ENCODE data around the gene SYNDIG1. TPM values are rescaled to one million over a fixed set of nuclear protein-coding genes. Genes with fewer than 3 reads are reported as not detected.

SYNDIG1 gene
- total RNA-seq, 1 experiment from 2014 or later, result not detected

DNA sequence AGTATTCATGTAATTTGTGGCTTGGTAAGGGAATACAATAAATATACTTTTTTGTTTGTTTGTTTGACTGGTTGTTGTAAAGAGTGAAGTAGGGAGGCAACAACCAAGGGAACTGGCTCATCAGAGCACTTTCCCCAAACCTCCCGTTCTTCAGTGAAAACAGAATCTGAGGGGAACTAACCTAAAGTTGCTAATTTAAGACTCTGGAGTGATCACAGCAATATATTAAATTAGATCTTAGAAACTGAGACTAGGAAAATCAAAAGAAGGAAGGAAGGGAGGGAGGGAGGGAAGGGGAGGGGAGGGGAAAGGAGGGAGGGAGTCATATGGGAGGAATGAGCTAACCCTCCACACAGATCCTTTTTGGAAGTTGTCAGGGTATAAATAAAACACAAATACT lies 144.9 kb downstream of the SYNDIG1 start:
- no peak for DNase-seq
- Histone ChIP-seq H2AFZ (ENCODE audit: low read length) (no peak overlapping the region), H3K9me3 (ENCODE audit: low read length) (no peaks in the 10 kb centered on the region), H3K27ac (ENCODE audit: low read length) (no peak overlapping the region), H3K9ac (ENCODE audit: low read length) (no peak overlapping the region), H3K9me2 (replicated peaks; ENCODE audit: low read length) (no peaks in the 10 kb centered on the region), H3K4me3 (ENCODE audit: low read length) (no peak overlapping the region), H3K27me3 (ENCODE audit: low read length) (peaks cover 94% of the 10 kb centered on the region), H3F3A (ENCODE audit: low read length, unreplicated experiment) (no peaks in the 10 kb centered on the region), H3K79me2 (ENCODE audit: low read length) (no peaks in the 10 kb centered on the region), H3K4me2 (ENCODE audit: low read length) (no peak overlapping the region), H4K20me1 (ENCODE audit: low read length) (no peaks in the 10 kb centered on the region), H3K36me3 (ENCODE audit: low read depth, low read length) (no peaks in the 10 kb centered on the region), H3K4me1 (ENCODE audit: insufficient read depth, low read length) (no peaks in the 10 kb centered on the region)
- ATAC-seq, result no peak
- ChIA-PET POLR2A (ENCODE audit: unreplicated experiment) (no interaction called here), CTCF (no interaction called here)
- intact Hi-C loops (cut with micrococcal nuclease), result no loop called here
- no TSS peak for BruUV-seq (replicated peaks)
- TF ChIP-seq, protein P1, sequence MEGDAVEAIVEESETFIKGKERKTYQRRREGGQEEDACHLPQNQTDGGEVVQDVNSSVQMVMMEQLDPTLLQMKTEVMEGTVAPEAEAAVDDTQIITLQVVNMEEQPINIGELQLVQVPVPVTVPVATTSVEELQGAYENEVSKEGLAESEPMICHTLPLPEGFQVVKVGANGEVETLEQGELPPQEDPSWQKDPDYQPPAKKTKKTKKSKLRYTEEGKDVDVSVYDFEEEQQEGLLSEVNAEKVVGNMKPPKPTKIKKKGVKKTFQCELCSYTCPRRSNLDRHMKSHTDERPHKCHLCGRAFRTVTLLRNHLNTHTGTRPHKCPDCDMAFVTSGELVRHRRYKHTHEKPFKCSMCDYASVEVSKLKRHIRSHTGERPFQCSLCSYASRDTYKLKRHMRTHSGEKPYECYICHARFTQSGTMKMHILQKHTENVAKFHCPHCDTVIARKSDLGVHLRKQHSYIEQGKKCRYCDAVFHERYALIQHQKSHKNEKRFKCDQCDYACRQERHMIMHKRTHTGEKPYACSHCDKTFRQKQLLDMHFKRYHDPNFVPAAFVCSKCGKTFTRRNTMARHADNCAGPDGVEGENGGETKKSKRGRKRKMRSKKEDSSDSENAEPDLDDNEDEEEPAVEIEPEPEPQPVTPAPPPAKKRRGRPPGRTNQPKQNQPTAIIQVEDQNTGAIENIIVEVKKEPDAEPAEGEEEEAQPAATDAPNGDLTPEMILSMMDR (conservative IDR thresholded peaks at IDR 0.05; ENCODE audit: low read depth, low read length), result no peak
- TF ChIP-seq EZH2 (IDR thresholded peaks at IDR 0.05; ENCODE audit: low read length, unreplicated experiment), result no peak
- no peak for TF ChIP-seq EZH2phosphoT487 (IDR thresholded peaks at IDR 0.05; ENCODE audit: borderline replicate concordance, low read length)

- no peak for ATAC-seq
- Histone ChIP-seq H3K9me2 (replicated peaks; ENCODE audit: low read length) (no peaks in the 10 kb centered on the region), H3K4me3 (ENCODE audit: low read length) (no peak overlapping the region), H2AFZ (ENCODE audit: low read length) (no peak overlapping the region), H3K36me3 (ENCODE audit: low read depth, low read length) (no peaks in the 10 kb centered on the region), H4K20me1 (ENCODE audit: low read length) (no peaks in the 10 kb centered on the region), H3K79me2 (ENCODE audit: low read length) (no peaks in the 10 kb centered on the region), H3F3A (ENCODE audit: low read length, unreplicated experiment) (no peaks in the 10 kb centered on the region), H3K9me3 (ENCODE audit: low read length) (no peaks in the 10 kb centered on the region), H3K27ac (ENCODE audit: low read length) (no peak overlapping the region), H3K4me2 (ENCODE audit: low read length) (no peak overlapping the region), H3K4me1 (ENCODE audit: insufficient read depth, low read length) (no peaks in the 10 kb centered on the region), H3K9ac (ENCODE audit: low read length) (no peak overlapping the region), H3K27me3 (ENCODE audit: low read length) (peaks cover 94% of the 10 kb centered on the region)
- ChIA-PET CTCF (no interaction called here), POLR2A (ENCODE audit: unreplicated experiment) (no interaction called here)
- DNase-seq, result no peak
- no TSS peak for BruUV-seq (replicated peaks)
- intact Hi-C loops (cut with micrococcal nuclease), result no loop called here
- no peak for TF ChIP-seq EZH2 (IDR thresholded peaks at IDR 0.05; ENCODE audit: low read length, unreplicated experiment)
- TF ChIP-seq, protein P1 (conservative IDR thresholded peaks at IDR 0.05; ENCODE audit: low read depth, low read length), result no peak
- no peak for TF ChIP-seq EZH2phosphoT487 (IDR thresholded peaks at IDR 0.05; ENCODE audit: borderline replicate concordance, low read length)
Observed at GRCh38 chr20:24615353-24615752, 145.9 kb downstream of the SYNDIG1 start.

DNA sequence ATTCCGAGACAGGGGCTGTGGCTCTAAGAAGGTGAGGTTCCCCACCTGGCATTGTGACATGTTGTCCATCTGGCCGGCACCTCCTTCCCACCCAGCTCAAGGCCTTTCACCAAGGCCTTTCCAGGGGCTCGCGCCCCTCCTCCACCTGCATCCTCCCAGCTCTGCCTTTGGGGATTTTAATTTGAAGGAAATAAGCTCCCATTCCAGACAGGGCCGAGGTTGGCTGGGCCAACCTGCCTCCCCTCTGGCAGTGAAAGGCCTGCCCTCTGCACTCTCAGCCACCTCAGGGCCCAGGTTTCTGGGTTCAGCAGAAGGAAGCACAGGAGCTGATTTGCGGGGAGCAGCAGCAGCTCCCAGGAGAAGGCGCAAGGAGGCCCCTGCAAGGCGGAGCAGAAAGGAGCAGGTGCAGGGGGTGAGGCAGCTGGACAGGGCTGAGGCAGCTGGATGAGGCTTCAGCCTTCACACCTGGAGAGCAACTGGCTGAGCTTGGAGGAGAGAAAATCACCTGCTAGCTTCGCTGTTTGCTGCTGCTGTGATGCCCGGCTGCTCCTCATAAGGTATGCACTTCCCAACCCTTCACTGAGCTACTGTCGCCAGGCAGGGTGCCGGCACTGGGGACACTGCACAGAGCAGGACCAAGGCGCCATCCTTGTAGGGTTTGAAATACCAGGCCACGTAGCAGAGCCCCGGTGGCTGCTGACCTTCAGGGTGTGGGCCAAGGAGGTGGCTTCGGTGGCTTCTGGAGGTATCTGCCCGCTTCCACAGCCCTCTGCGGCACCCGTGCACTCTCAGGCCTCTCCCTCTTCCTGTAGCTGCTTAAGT lies 147.0 kb downstream of the SYNDIG1 start:
- Histone ChIP-seq H3K27me3 (ENCODE audit: low read length) (peaks cover 94% of the 10 kb centered on the region), H3K4me1 (ENCODE audit: insufficient read depth, low read length) (no peaks in the 10 kb centered on the region), H3F3A (ENCODE audit: low read length, unreplicated experiment) (no peaks in the 10 kb centered on the region), H3K9me2 (replicated peaks; ENCODE audit: low read length) (no peaks in the 10 kb centered on the region), H3K9me3 (ENCODE audit: low read length) (no peaks in the 10 kb centered on the region), H3K4me3 (ENCODE audit: low read length) (no peak overlapping the region), H3K4me2 (ENCODE audit: low read length) (no peak overlapping the region), H3K27ac (ENCODE audit: low read length) (no peak overlapping the region), H3K79me2 (ENCODE audit: low read length) (no peaks in the 10 kb centered on the region), H3K36me3 (ENCODE audit: low read depth, low read length) (no peaks in the 10 kb centered on the region), H4K20me1 (ENCODE audit: low read length) (no peaks in the 10 kb centered on the region), H2AFZ (ENCODE audit: low read length) (no peak overlapping the region), H3K9ac (ENCODE audit: low read length) (no peak overlapping the region)
- DNase-seq (no peak), ATAC-seq (no peak)
- ChIA-PET CTCF (no interaction called here), POLR2A (ENCODE audit: unreplicated experiment) (no interaction called here)
- intact Hi-C loops (cut with micrococcal nuclease), result no loop called here
- no TSS peak for BruUV-seq (replicated peaks)
- TF ChIP-seq EZH2 (IDR thresholded peaks at IDR 0.05; ENCODE audit: low read length, unreplicated experiment) (no peak), EZH2phosphoT487 (IDR thresholded peaks at IDR 0.05; ENCODE audit: borderline replicate concordance, low read length) (no peak; the same call in 1 of the 2 replicates)
- TF ChIP-seq, protein P1 (conservative IDR thresholded peaks at IDR 0.05; ENCODE audit: low read depth, low read length), result no peak

All from PC-3 (cell line).